HFF-Myc (cell line): ENCODE measurements around the gene SEMA3B.

Experiments
- DNase-seq: peaks from one replicate; pipeline ENCODE4 v3.0.0-alpha.2; 2011; ENCODE audit warnings: low read depth; ENCODE audit errors: extremely low read depth
- H3K4me3 ChIP-seq: replicated peaks from 2 replicates; pipeline ENCODE4 v1.5.1; 2011; ENCODE audit warnings: low read depth, mild to moderate bottlenecking, control low read depth, low read length
- TF ChIP-seq, protein P1 (sequence below): IDR thresholded peaks from 2 replicates; pipeline ENCODE4 v1.5.1; 2012; ENCODE audit warnings: mild to moderate bottlenecking, low read depth, low read length, control low read depth; ENCODE audit errors: missing control alignments

The SEMA3B gene

DNA sequence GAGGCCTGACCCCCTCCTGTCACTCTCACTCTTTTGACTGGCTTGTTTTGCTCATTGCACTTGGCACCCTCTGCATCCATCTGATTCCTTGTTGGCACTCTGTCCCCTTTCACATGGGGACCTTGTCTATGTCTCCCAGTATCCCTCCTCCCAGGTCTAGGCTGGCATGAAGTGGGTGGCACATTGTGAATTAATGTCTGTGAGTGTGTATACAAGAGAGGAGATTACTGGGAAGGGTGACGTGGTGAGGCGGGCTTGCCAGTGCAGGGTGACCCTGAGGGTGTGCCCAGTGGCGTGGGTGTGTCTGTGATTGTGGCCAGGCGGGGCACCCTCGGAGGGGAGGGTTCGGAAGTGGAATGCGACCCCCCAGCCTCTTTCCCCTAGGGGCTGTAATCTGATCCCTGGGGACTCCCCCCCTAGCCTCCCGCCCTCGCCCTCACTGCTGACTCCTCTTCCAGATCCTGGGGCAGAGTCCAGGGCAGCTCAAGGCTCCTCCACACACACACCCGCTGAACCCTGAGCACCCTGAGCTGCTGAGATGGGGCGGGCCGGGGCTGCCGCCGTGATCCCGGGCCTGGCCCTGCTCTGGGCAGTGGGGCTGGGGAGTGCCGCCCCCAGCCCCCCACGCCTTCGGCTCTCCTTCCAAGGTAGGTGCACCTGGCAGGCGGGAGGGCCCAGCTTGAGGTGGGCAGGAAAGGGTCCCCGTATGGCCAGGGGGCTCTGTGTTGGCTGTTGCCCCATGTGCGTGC is at the start of gene SEMA3B:
TSS of gene SEMA3B (plus strand) at position 445 of the 749 bp plus-strand sequence. CDS start at position 539, 94 bp downstream.
- H3K4me3 ChIP-seq = peak within 1 kb of the TSS; percentile 22
- DNase-seq = no peak
- TF ChIP-seq, protein P1, sequence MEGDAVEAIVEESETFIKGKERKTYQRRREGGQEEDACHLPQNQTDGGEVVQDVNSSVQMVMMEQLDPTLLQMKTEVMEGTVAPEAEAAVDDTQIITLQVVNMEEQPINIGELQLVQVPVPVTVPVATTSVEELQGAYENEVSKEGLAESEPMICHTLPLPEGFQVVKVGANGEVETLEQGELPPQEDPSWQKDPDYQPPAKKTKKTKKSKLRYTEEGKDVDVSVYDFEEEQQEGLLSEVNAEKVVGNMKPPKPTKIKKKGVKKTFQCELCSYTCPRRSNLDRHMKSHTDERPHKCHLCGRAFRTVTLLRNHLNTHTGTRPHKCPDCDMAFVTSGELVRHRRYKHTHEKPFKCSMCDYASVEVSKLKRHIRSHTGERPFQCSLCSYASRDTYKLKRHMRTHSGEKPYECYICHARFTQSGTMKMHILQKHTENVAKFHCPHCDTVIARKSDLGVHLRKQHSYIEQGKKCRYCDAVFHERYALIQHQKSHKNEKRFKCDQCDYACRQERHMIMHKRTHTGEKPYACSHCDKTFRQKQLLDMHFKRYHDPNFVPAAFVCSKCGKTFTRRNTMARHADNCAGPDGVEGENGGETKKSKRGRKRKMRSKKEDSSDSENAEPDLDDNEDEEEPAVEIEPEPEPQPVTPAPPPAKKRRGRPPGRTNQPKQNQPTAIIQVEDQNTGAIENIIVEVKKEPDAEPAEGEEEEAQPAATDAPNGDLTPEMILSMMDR = no peak

DNA sequence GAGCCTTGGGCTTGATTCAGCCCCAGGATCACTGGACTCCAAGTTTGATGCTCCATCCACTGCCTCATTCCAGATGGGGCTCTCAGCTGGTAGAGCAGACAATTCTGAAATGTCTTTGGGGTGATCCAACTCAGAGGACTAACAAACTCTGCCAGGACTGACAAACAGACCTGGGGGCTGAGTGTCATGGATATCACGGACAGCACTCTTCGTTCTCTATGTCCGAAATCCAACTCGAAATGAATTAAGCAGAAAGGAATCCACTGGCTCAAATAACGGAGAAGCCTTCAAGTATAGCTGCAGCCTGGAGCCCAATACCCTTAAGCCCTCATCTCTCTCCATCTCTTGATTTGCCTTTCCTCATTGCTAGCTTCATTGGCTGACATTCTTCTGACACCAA is 49.7 kb upstream of the SEMA3B start:
- no peak for DNase-seq
- TF ChIP-seq, protein P1 = no peak
- H3K4me3 ChIP-seq = no peak overlapping the region

DNA sequence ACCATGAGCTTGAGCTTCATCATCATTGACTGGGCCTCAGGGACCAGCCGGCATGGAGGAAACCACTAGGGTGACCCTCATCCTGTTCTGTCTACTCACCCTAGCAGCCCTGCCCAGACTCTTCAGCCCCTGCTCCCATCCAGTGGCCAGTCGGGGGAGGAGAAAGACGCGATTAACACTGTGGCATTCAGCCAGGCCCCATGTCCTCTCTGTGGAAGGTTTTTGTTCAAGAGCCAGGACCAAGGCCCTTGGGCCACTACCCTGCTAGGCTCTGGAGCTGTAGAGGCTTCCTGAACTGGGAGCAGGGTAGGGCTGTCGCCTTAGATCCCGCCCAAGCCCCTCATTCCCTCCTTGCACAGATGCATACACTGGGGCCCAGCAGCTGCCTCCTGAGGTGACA is 48.8 kb upstream of the SEMA3B start:
- TF ChIP-seq, protein P1 = no peak
- no peak for DNase-seq

DNA sequence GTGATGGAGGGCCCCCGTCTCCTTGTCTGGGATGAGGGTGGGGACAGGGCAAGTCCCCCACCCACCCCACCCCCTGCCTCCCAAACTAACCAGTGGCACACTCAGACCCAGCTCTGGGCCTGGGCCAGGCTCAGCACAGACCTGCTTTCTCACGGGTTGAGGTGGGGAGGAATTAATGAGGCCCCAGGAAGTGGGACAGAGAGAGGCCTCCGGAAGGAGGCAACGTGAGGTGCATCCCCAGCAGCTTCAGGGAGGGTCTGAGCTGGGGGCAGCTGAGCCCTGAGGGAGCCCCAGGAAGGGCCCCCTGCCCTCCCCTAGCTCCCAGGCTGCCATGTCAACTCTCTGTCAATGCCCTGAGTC is 47.9 kb upstream of the SEMA3B start:
- no peak for DNase-seq
- no peak overlapping the region for H3K4me3 ChIP-seq
- TF ChIP-seq, protein P1 = no peak

More for the DNA sequence above, 48.8 kb upstream of the SEMA3B start:
- no peak overlapping the region for H3K4me3 ChIP-seq

DNA sequence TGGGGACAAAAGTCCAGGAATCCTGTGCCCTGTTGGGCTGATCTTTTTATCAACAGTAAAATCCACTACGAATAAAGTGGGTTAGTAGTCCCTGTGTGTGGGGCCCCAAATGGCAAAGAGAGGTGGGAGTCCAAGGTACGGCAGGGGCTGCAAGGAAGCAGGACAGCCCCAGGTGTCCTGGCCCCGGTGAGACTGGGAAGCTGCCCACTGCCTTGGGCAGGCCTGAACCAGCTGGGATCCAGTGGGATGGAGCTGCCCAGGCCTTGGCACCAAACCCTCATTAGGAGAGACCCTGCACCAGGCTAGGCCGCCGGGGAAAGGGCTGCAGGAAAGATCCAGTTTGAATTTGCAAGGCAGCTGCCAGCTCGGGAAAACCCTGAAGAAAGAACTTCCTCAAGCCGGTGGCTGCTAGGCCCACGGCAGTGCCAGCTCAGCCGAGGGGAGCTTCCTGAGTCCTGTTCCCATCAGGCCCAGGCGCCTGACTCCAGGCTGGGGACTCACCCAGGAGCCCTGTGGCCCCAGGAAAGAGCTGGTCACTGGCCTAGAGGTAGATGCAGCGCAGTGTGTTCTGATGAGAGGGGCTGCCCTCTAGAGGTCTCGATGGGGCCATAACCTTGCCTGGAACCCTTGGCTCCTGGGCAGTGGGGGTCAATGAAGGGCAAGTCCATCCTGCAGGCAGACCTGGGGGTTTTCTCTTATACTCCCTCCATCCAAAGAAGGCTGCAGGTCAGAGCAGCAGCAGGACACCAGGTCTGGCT is 47.4 kb upstream of the SEMA3B start:
- DNase-seq = no peak
- TF ChIP-seq, protein P1 = no peak
- no peak overlapping the region for H3K4me3 ChIP-seq

DNA sequence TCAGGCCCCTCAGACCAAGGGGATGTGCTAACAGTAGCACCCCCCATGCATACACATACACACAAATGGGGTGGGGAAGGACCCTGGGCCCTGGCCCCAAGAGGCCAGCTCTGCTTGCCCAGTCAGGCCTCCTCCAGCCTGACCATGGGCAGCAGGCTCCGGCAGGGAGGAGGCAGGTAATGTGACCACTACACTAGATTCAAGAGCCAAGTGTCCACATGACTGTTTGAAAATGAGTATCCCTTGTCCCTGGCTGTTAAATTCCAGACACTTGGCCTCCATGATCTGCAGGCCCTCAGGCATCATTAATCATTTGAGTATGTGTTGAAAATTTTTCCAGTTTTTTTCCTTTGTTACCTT is 46.8 kb upstream of the SEMA3B start:
- no peak overlapping the region for H3K4me3 ChIP-seq
- no peak for DNase-seq
- TF ChIP-seq, protein P1 = no peak
